Lower leg skin (tissue), 4 donors: Measurements from ENCODE around the gene TAC4. TPM values are rescaled to one million over a fixed set of nuclear protein-coding genes. Genes with fewer than 3 reads are reported as not detected.

Experiments
- DNase-seq, 2 donors: peaks; one replicate each; pipeline ENCODE4 v3.0.0-alpha.2; 2019; ENCODE audit warnings: low spot score in 2 of 2
- H3K4me3 ChIP-seq: fragments of 200-600 bp; sonication (generic); 2 replicates; pipeline ENCODE4 v1.5.1; 2017; ENCODE audit warnings: mild to moderate bottlenecking, low read depth; ENCODE audit not compliant: poor library complexity, severe bottlenecking
- CTCF ChIP-seq, 3 donors: fragments of 450-650 bp; IDR thresholded peaks; one replicate each; pipeline ENCODE4 v1.5.1; 2016; ENCODE audit warnings: antibody characterized with exemption in 3 of 3, mild to moderate bottlenecking in 3 of 3, moderate library complexity in 2 of 3
- POLR2A ChIP-seq, 2 donors: fragments of 450-650 bp; IDR thresholded peaks; one replicate each; pipeline ENCODE4 v1.6.1; 2016 to 2017; ENCODE audit warnings: antibody characterized with exemption in 2 of 2, mild to moderate bottlenecking in 1 of 2, moderate library complexity in 1 of 2
- WGBS, 2 donors: methylation state at CpG; one replicate each; pipeline ENCODE4 v1.1.5; 2018; 5-methylcytosine and 5-hydroxymethylcytosine counted together
- intact Hi-C: fragments of 100-400 bp; cut with DNase I; formaldehyde crosslinking; loops from one replicate; pipeline ENCODE4 v1.15.0; 2023; ENCODE audit warnings: low total_unique reads
- total RNA-seq, 4 donors: library from RNA; depleted of rRNA; stranded (reverse); fragments of >200 nt; gene quantifications; one replicate each; pipeline ENCODE4 v1.1.0, GENCODE V29; 2016

TAC4 gene
- total RNA-seq, 4 donors from 2014 or later = not detected

- DNase-seq = no peak
- no peak overlapping the region for H3K4me3 ChIP-seq
- intact Hi-C loops = no loop called here
- 31 to 40% methylated on average over 3 of the region's 3 CpGs for WGBS, 2 donors
- TF ChIP-seq POLR2A (IDR thresholded peaks at IDR 0.05) (no peak), CTCF (IDR thresholded peaks at IDR 0.05) (no peak)
Observed at GRCh38 chr17:49845321-49845720, 2.5 kb downstream of the TAC4 start.

- WGBS, 2 donors = 86 to 91% methylated on average over 6 of the region's 6 CpGs
- intact Hi-C loops = no loop called here
Observed at GRCh38 chr17:49843774-49844350, 4.0 kb downstream of the TAC4 start.

GRCh38 chr17:49842846-49843245 is 5.0 kb downstream of the TAC4 start:
- no peak overlapping the region for H3K4me3 ChIP-seq
- intact Hi-C loops = no loop called here
- TF ChIP-seq POLR2A (IDR thresholded peaks at IDR 0.05) = no peak
- TF ChIP-seq CTCF (IDR thresholded peaks at IDR 0.05) = no peak
- 58 to 62% methylated on average over 6 of the region's 6 CpGs for WGBS, 2 donors
- DNase-seq = no peak

More at GRCh38 chr17:49843774-49844350, 4.0 kb downstream of the TAC4 start:
- TF ChIP-seq CTCF (IDR thresholded peaks at IDR 0.05) (no peak), POLR2A (IDR thresholded peaks at IDR 0.05) (no peak)
- DNase-seq = no peak
- H3K4me3 ChIP-seq = no peak overlapping the region

GRCh38 chr17:49842371-49842770 is 5.5 kb downstream of the TAC4 start:
- DNase-seq = no peak
- whole genome bisulfite sequencing, 2 donors = 75 to 86% methylated on average over 3 of the region's 3 CpGs
- intact Hi-C loops = no loop called here
- TF ChIP-seq CTCF (IDR thresholded peaks at IDR 0.05) = no peak
- TF ChIP-seq POLR2A (IDR thresholded peaks at IDR 0.05) = no peak
- no peak overlapping the region for H3K4me3 ChIP-seq

- intact Hi-C loops = no loop called here
- 93 to 95% methylated on average over 3 of the region's 3 CpGs for WGBS, 2 donors
- TF ChIP-seq CTCF (IDR thresholded peaks at IDR 0.05) (no peak), POLR2A (IDR thresholded peaks at IDR 0.05) (no peak)
- no peak overlapping the region for H3K4me3 ChIP-seq
- DNase-seq = no peak
Observed at GRCh38 chr17:49841548-49841947, 6.3 kb downstream of the TAC4 start.

GRCh38 chr17:49839455-49839854 is 8.4 kb downstream of the TAC4 start:
- H3K4me3 ChIP-seq = no peak overlapping the region
- DNase-seq = no peak
- WGBS, 2 donors = 56 to 59% methylated on average over 5 of the region's 5 CpGs
- TF ChIP-seq CTCF (IDR thresholded peaks at IDR 0.05) (no peak), POLR2A (IDR thresholded peaks at IDR 0.05) (no peak)
- intact Hi-C loops = no loop called here
